H1 (cell line): ENCODE measurements around the gene LAMC1. TPM values are rescaled to one million over a fixed set of nuclear protein-coding genes. Genes with fewer than 3 reads are reported as not detected.

Source experiments
- CHD7 ChIP-seq: fragments of 300-600 bp; sonication (generic); IDR thresholded peaks from 2 replicates; pipeline ENCODE4 v1.7.1; 2012; ENCODE audit warnings: low read length, moderate library complexity, mild to moderate bottlenecking, inconsistent platforms; ENCODE audit not compliant: insufficient replicate concordance
- polyA plus RNA-seq, 7 experiments: library from polyadenylated mRNA; depleted of rRNA in 3 of 7; stranded (reverse) in 5 of 7; unstranded in 2 of 7; fragments of >200 nt in 5 of 7; fragments of 200-250 nt in 2 of 7; gene quantifications; 1 replicate in 5 of 7; 2 replicates in 1 of 7; 4 replicates in 1 of 7; pipeline versions ENCODE4 v1.2.1 to v1.2.3, GENCODE V29; 2011 to 2013; ENCODE audit warnings: missing spikeins in 2 of 7, mixed read lengths in 2 of 7
- total RNA-seq: library from RNA; stranded (reverse); fragmentation: NEBNext Ultra II Directional; extraction: Animal tissue kit (Norgen Biotek cat#: 25700); gene quantifications from 2 replicates; pipeline ENCODE4 v1.2.1, GENCODE V29; 2021

The LAMC1 gene
- total and polyA plus RNA-seq, 2 of the 8 experiments (the other 6 are each of a cell fraction or from before 2014, with no cell fraction given), result 47.6 to 90.3 TPM

GRCh38 chr1:182990413-182991144 lies 32.6 kb upstream of the LAMC1 start (continued):
- no peak for TF ChIP-seq CHD7
